Tibial nerve (tissue), 4 donors: Measurements from ENCODE around the gene ADRA2C. TPM values are rescaled to one million over a fixed set of nuclear protein-coding genes. Genes with fewer than 3 reads are reported as not detected.
A peak's percentile ranks its signal among the peaks of the same experiment; 100 is the strongest.

Experiments
- DNase-seq, 2 donors: peaks; one replicate each; pipeline ENCODE4 v3.0.0-alpha.2; 2019; ENCODE audit warnings: low spot score in 2 of 2
- H3K27ac ChIP-seq, 4 donors: fragments of 200-600 bp; sonication (generic) in 3 of 4; one replicate each; pipeline ENCODE4 v1.5.1; 2017 to 2019; ENCODE audit warnings: mild to moderate bottlenecking in 1 of 4
- H3K27me3 ChIP-seq, 2 donors: fragments of 200-600 bp; sonication (generic) in 1 of 2; one replicate each; pipeline versions ENCODE4 v1.5.1 to v1.6.0; 2017 to 2019
- H3K36me3 ChIP-seq, 3 donors: fragments of 200-600 bp; sonication (generic); one replicate each; pipeline ENCODE4 v1.5.1; 2018 to 2019
- H3K4me1 ChIP-seq, 4 donors: fragments of 200-600 bp; sonication (generic) in 3 of 4; one replicate each; pipeline ENCODE4 v1.5.1; 2017 to 2019
- H3K4me3 ChIP-seq, 4 donors: fragments of 200-600 bp; sonication (generic) in 3 of 4; one replicate each; pipeline ENCODE4 v1.5.1; 2017 to 2019; ENCODE audit warnings: mild to moderate bottlenecking in 1 of 4, moderate library complexity in 1 of 4
- H3K9me3 ChIP-seq, 4 donors: fragments of 200-600 bp; sonication (generic) in 3 of 4; one replicate each; pipeline ENCODE4 v1.5.1; 2017 to 2019
- CTCF ChIP-seq, 5 experiments: fragments of 200-600 bp in 3 of 5; fragments of 450-650 bp in 2 of 5; sonication (generic) in 3 of 5; IDR thresholded peaks; one replicate each; pipeline ENCODE4 v1.5.1; 2016 to 2019; ENCODE audit warnings: antibody characterized with exemption in 5 of 5, mild to moderate bottlenecking in 3 of 5, moderate library complexity in 2 of 5
- EP300 ChIP-seq, 2 donors: sonication (generic); formaldehyde crosslinking; IDR thresholded peaks; one replicate each; pipeline ENCODE4 v1.6.1; 2017; ENCODE audit warnings: antibody characterized with exemption in 2 of 2, mild to moderate bottlenecking in 1 of 2
- POLR2A ChIP-seq, 2 donors: fragments of 450-650 bp; IDR thresholded peaks; one replicate each; pipeline ENCODE4 v1.6.1; 2017; ENCODE audit warnings: antibody characterized with exemption in 2 of 2, mild to moderate bottlenecking in 2 of 2, moderate library complexity in 2 of 2
- WGBS, 2 donors: methylation state at CpG; one replicate each; pipeline ENCODE4 v1.1.5; 2018; 5-methylcytosine and 5-hydroxymethylcytosine counted together
- total RNA-seq, 4 donors: library from RNA; depleted of rRNA; stranded (reverse); fragments of >200 nt; gene quantifications; one replicate each; pipeline ENCODE4 v1.1.0, GENCODE V29; 2016

Gene ADRA2C
- total RNA-seq, 4 donors from 2014 or later = 3.1 to 13.2 (median 7.5) TPM

- Histone ChIP-seq H3K36me3 (no peaks in the 10 kb centered on the region), H3K27ac (no peak overlapping the region), H3K4me1 (no peaks in the 10 kb centered on the region), H3K4me3 (no peak overlapping the region), H3K9me3 (peaks cover 0 to 20% (median 0%) of the 10 kb centered on the region in 4 donors), H3K27me3 (peaks cover 0 to 58% of the 10 kb centered on the region in 2 donors)
- no peak for TF ChIP-seq POLR2A (IDR thresholded peaks at IDR 0.05)
- WGBS, 2 donors = 65 to 67% methylated on average over 32 of the region's 32 CpGs
- no peak for DNase-seq
Observed at GRCh38 chr4:3745886-3746656, 20.1 kb upstream of the ADRA2C start.

GRCh38 chr4:3746701-3747580 is 19.2 kb upstream of the ADRA2C start:
- DNase-seq = no peak
- H3K27ac ChIP-seq = no peak overlapping the region
- H3K4me1 ChIP-seq = no peaks in the 10 kb centered on the region
- H3K27me3 ChIP-seq = peaks cover 0 to 64% of the 10 kb centered on the region in 2 donors
- 84 to 85% methylated on average over 23 of the region's 23 CpGs for WGBS, 2 donors
- H3K4me3 ChIP-seq = no peak overlapping the region
- no peaks in the 10 kb centered on the region for H3K36me3 ChIP-seq
- TF ChIP-seq EP300 (IDR thresholded peaks at IDR 0.05) (no peak), POLR2A (IDR thresholded peaks at IDR 0.05) (no peak), CTCF (IDR thresholded peaks at IDR 0.05) (no peak)
- H3K9me3 ChIP-seq = peaks cover 0 to 12% (median 0%) of the 10 kb centered on the region in 4 donors

- Histone ChIP-seq H3K9me3 (peaks cover 0 to 6% (median 0%) of the 10 kb centered on the region in 4 donors), H3K27ac (no peak overlapping the region), H3K36me3 (no peaks in the 10 kb centered on the region), H3K4me1 (no peaks in the 10 kb centered on the region), H3K4me3 (no peak overlapping the region), H3K27me3 (peaks cover 0 to 64% of the 10 kb centered on the region in 2 donors)
- TF ChIP-seq EP300 (IDR thresholded peaks at IDR 0.05) = no peak
- TF ChIP-seq CTCF (IDR thresholded peaks at IDR 0.05) = peak in 1 of 5 experiments; percentile 13
- no peak for DNase-seq
- 11 to 12% methylated on average over 14 to 16 of the region's 16 CpGs for WGBS, 2 donors
Observed at GRCh38 chr4:3747581-3747904, 18.6 kb upstream of the ADRA2C start.

- peaks cover 0 to 64% of the 10 kb centered on the region in 2 donors for H3K27me3 ChIP-seq
- 56 to 60% methylated on average over 17 of the region's 17 CpGs for WGBS, 2 donors
- H3K4me3 ChIP-seq = no peak overlapping the region
- no peak for DNase-seq
- no peaks in the 10 kb centered on the region for H3K4me1 ChIP-seq
- TF ChIP-seq POLR2A (IDR thresholded peaks at IDR 0.05) (no peak), CTCF (IDR thresholded peaks at IDR 0.05) (no peak)
- no peak overlapping the region for H3K27ac ChIP-seq
- no peaks in the 10 kb centered on the region for H3K36me3 ChIP-seq
- no peaks in the 10 kb centered on the region for H3K9me3 ChIP-seq
Observed at GRCh38 chr4:3748136-3748898, 17.9 kb upstream of the ADRA2C start.

GRCh38 chr4:3749081-3749480 is 17.1 kb upstream of the ADRA2C start:
- Histone ChIP-seq H3K36me3 (no peaks in the 10 kb centered on the region), H3K4me1 (no peaks in the 10 kb centered on the region), H3K4me3 (no peak overlapping the region), H3K9me3 (no peaks in the 10 kb centered on the region), H3K27me3 (peaks cover 0 to 61% of the 10 kb centered on the region in 2 donors), H3K27ac (no peak overlapping the region)
- TF ChIP-seq POLR2A (IDR thresholded peaks at IDR 0.05) (no peak), CTCF (IDR thresholded peaks at IDR 0.05) (no peak), EP300 (IDR thresholded peaks at IDR 0.05) (no peak)
- WGBS, 2 donors = 81% methylated on average over 9 to 11 of the region's 12 CpGs
- DNase-seq = no peak
